Keratinocyte (primary cell): Measurements from ENCODE around the gene ACSM3. TPM values are rescaled to one million over a fixed set of nuclear protein-coding genes. Genes with fewer than 3 reads are reported as not detected.

ENCODE experiments used
- DNase-seq: peaks from one replicate; pipeline ENCODE4 v3.0.0-alpha.2; 2011; ENCODE audit warnings: low read depth, missing footprints, low spot score
- FAIRE-seq: peaks from 2 replicates; lab custom pipeline; 2011; peaks lifted over from hg19 to GRCh38; lab: Jason Lieb, UNC
- H2AFZ ChIP-seq: 2 replicates; pipeline ENCODE4 v1.6.0; 2012; ENCODE audit warnings: low read length, control low read depth, inconsistent platforms; ENCODE audit not compliant: control insufficient read depth
- H3K27ac ChIP-seq: 2 replicates; pipeline ENCODE4 v1.5.1; 2011; ENCODE audit warnings: low read length; ENCODE audit not compliant: control insufficient read depth, insufficient read depth
- H3K27me3 ChIP-seq: 3 replicates; pipeline ENCODE4 v1.6.0; 2011; ENCODE audit warnings: low read length; ENCODE audit not compliant: control insufficient read depth, insufficient read depth; ENCODE audit errors: extremely low read depth
- H3K36me3 ChIP-seq, 2 experiments: 2 replicates in 1 of 2; 3 replicates in 1 of 2; pipeline ENCODE4 v1.5.1; 2011; ENCODE audit warnings: low read length in 2 of 2, mild to moderate bottlenecking in 1 of 2; ENCODE audit not compliant: control insufficient read depth in 2 of 2, insufficient read depth in 2 of 2; ENCODE audit errors: extremely low read depth in 1 of 2
- H3K4me1 ChIP-seq: 3 replicates; pipeline ENCODE4 v1.5.1; 2011; ENCODE audit warnings: low read length; ENCODE audit not compliant: control insufficient read depth, insufficient read depth; ENCODE audit errors: extremely low read depth
- H3K4me2 ChIP-seq: 3 replicates; pipeline ENCODE4 v1.6.0; 2011; ENCODE audit warnings: low read depth, low read length; ENCODE audit not compliant: control insufficient read depth, insufficient read depth; ENCODE audit errors: extremely low read depth
- H3K4me3 ChIP-seq, 3 experiments: fragments of 200-600 bp in 1 of 3; sonication (generic) in 1 of 3; 2 replicates in 2 of 3; 3 replicates in 1 of 3; pipeline ENCODE4 v1.5.1; 2011 to 2016; ENCODE audit warnings: low read length in 3 of 3, mild to moderate bottlenecking in 3 of 3, control low read depth in 2 of 3, inconsistent platforms in 1 of 3, low read depth in 1 of 3, mixed read lengths in 1 of 3, mixed run types in 1 of 3, moderate library complexity in 1 of 3; ENCODE audit not compliant: control insufficient read depth in 2 of 3, insufficient read depth in 2 of 3; ENCODE audit errors: extremely low read depth in 1 of 3
- H3K79me2 ChIP-seq: 2 replicates; pipeline ENCODE4 v1.6.0; 2012; ENCODE audit warnings: low read length; ENCODE audit not compliant: control insufficient read depth, insufficient read depth
- H3K9ac ChIP-seq: 3 replicates; pipeline ENCODE4 v1.6.0; 2011; ENCODE audit warnings: low read length; ENCODE audit not compliant: control insufficient read depth, insufficient read depth; ENCODE audit errors: extremely low read depth
- H3K9me1 ChIP-seq: 3 replicates; pipeline ENCODE4 v1.6.0; 2011; ENCODE audit warnings: low read length; ENCODE audit not compliant: control insufficient read depth, insufficient read depth; ENCODE audit errors: extremely low read depth
- H3K9me3 ChIP-seq: 2 replicates; pipeline ENCODE4 v1.5.1; 2012; ENCODE audit warnings: low read depth, low read length; ENCODE audit not compliant: control insufficient read depth
- H4K20me1 ChIP-seq: 3 replicates; pipeline ENCODE4 v1.6.0; 2011; ENCODE audit warnings: low read length; ENCODE audit not compliant: control insufficient read depth, insufficient read depth; ENCODE audit errors: extremely low read depth
- CTCF ChIP-seq, 3 experiments: IDR thresholded peaks in 1 of 3; conservative IDR thresholded peaks in 1 of 3; optimal IDR thresholded peaks in 1 of 3; 2 replicates in 2 of 3; 3 replicates in 1 of 3; pipeline versions ENCODE3 to v1.5.1; 2011; ENCODE audit warnings: low read length in 3 of 3, mild to moderate bottlenecking in 3 of 3, moderate library complexity in 2 of 3, control low read depth in 1 of 3, inconsistent platforms in 1 of 3; ENCODE audit not compliant: insufficient read depth in 2 of 3; ENCODE audit errors: extremely low read depth in 1 of 3
- EZH2 ChIP-seq: IDR thresholded peaks from one replicate; pipeline ENCODE4 v1.6.1; 2012; ENCODE audit warnings: inconsistent platforms, mild to moderate bottlenecking, low read length, moderate library complexity
- dilution Hi-C: fragments of 300-500 bp; cut with MboI; formaldehyde crosslinking; loops from one replicate; pipeline ENCODE4 v1.7.0; 2020; ENCODE audit warnings: low sequenced_read_pairs; ENCODE audit not compliant: extremely low pct_ligation_motif_present
- polyA plus RNA-seq, 5 experiments: library from polyadenylated mRNA; depleted of rRNA in 3 of 5; stranded (reverse) in 3 of 5; stranded (forward) in 1 of 5; unstranded in 1 of 5; fragments of >200 nt; gene quantifications; 1 replicate in 1 of 5; 2 replicates in 3 of 5; 3 replicates in 1 of 5; pipeline versions ENCODE4 v1.2.1 to v1.2.3, GENCODE V29; 2011 to 2012; ENCODE audit warnings: missing spikeins in 2 of 5, low read depth in 1 of 5, low replicate concordance in 1 of 5

The ACSM3 gene
- polyA plus RNA-seq, 1 donor (not counting 4 experiments of a cell fraction or from before 2014, with no cell fraction given): 0.38 TPM

GRCh38 chr16:20830372-20830771 lies 66.6 kb downstream of the ACSM3 start:
- TF ChIP-seq EZH2: no peak
- no peak for TF ChIP-seq CTCF (optimal IDR thresholded peaks at IDR 0.05 in 1 of 3, IDR thresholded peaks at IDR 0.05 in 1 of 3, conservative IDR thresholded peaks at IDR 0.05 in 1 of 3; ENCODE audit: extremely low read depth in 1 of 3, insufficient read depth in 2 of 3, low read length in 3 of 3)
- Histone ChIP-seq H3K4me1 (no peaks in the 10 kb centered on the region), H3K9me3 (no peaks in the 10 kb centered on the region), H3K36me3 (peaks cover 1 to 2% of the 10 kb centered on the region in 2 experiments), H4K20me1 (no peaks in the 10 kb centered on the region), H3K9me1 (no peaks in the 10 kb centered on the region), H3K4me2 (no peak overlapping the region), H3K4me3 (no peak overlapping the region), H3K27ac (no peak overlapping the region), H3K79me2 (no peaks in the 10 kb centered on the region), H3K27me3 (no peaks in the 10 kb centered on the region), H3K9ac (no peak overlapping the region), H2AFZ (no peak overlapping the region)
- FAIRE-seq: no peak
- dilution Hi-C loops: no loop called here
- DNase-seq: no peak

GRCh38 chr16:20833086-20833485 lies 69.3 kb downstream of the ACSM3 start:
- Histone ChIP-seq H3K27me3 (no peaks in the 10 kb centered on the region), H2AFZ (no peak overlapping the region)
- FAIRE-seq: no peak

More at GRCh38 chr16:20833086-20833485, 69.3 kb downstream of the ACSM3 start:
- Histone ChIP-seq H3K4me3 (no peak overlapping the region), H3K36me3 (no peaks in the 10 kb centered on the region), H3K9me3 (no peaks in the 10 kb centered on the region), H3K79me2 (no peaks in the 10 kb centered on the region), H4K20me1 (no peaks in the 10 kb centered on the region), H3K9me1 (no peaks in the 10 kb centered on the region), H3K4me2 (no peak overlapping the region), H3K4me1 (no peaks in the 10 kb centered on the region), H3K27ac (no peak overlapping the region), H3K9ac (no peak overlapping the region)
- DNase-seq: no peak
- dilution Hi-C loops: no loop called here
- TF ChIP-seq CTCF (optimal IDR thresholded peaks at IDR 0.05 in 1 of 3, IDR thresholded peaks at IDR 0.05 in 1 of 3, conservative IDR thresholded peaks at IDR 0.05 in 1 of 3; ENCODE audit: extremely low read depth in 1 of 3, insufficient read depth in 2 of 3, low read length in 3 of 3) (no peak), EZH2 (no peak)
